Activated T-helper 2 cell treated with anti-CD3 and anti-CD28 coated beads, Interferon-gamma antibody, Interleukin-2, Interleukin-4, amounts not matched to agents 10 μg/mL and 5 μg/mL and 100 μg/mL, durations not matched to agents 14 hours and 24 hours and 36 hours (primary cell): ENCODE results near the gene KCNG1. TPM values are rescaled to one million over a fixed set of nuclear protein-coding genes. Genes with fewer than 3 reads are reported as not detected.

Source experiments
- DNase-seq: peaks from one replicate; pipeline ENCODE4 v3.0.0; 2021; ENCODE audit warnings: low spot score
- H3K27ac Mint-ChIP-seq: one replicate; pipeline ENCODE4 v1.8.0; 2021; ENCODE audit warnings: mixed read lengths
- H3K27me3 Mint-ChIP-seq: one replicate; pipeline ENCODE4 v1.8.0; 2021; ENCODE audit warnings: low read depth, mixed read lengths
- H3K36me3 Mint-ChIP-seq: one replicate; pipeline ENCODE4 v1.8.0; 2021; ENCODE audit warnings: low read depth, mixed read lengths
- H3K4me1 Mint-ChIP-seq: one replicate; pipeline ENCODE4 v1.8.0; 2021; ENCODE audit warnings: low read depth, mixed read lengths
- H3K4me3 Mint-ChIP-seq: one replicate; pipeline ENCODE4 v1.8.0; 2021; ENCODE audit warnings: low read depth, mild to moderate bottlenecking, moderate library complexity, mixed read lengths
- H3K9me3 Mint-ChIP-seq: one replicate; pipeline ENCODE4 v1.8.0; 2021; ENCODE audit warnings: mixed read lengths
- intact Hi-C: fragments of 100-400 bp; cut with micrococcal nuclease; formaldehyde crosslinking; loops from one replicate; pipeline ENCODE4 v1.15.1; 2023
- total RNA-seq: library from RNA; stranded (reverse); gene quantifications from 2 replicates; pipeline ENCODE4 v1.2.3, GENCODE V29; 2022

KCNG1 gene, protein sequence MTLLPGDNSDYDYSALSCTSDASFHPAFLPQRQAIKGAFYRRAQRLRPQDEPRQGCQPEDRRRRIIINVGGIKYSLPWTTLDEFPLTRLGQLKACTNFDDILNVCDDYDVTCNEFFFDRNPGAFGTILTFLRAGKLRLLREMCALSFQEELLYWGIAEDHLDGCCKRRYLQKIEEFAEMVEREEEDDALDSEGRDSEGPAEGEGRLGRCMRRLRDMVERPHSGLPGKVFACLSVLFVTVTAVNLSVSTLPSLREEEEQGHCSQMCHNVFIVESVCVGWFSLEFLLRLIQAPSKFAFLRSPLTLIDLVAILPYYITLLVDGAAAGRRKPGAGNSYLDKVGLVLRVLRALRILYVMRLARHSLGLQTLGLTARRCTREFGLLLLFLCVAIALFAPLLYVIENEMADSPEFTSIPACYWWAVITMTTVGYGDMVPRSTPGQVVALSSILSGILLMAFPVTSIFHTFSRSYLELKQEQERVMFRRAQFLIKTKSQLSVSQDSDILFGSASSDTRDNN
- total RNA-seq = 2.2 and 2.3 TPM in 2 replicates

DNA sequence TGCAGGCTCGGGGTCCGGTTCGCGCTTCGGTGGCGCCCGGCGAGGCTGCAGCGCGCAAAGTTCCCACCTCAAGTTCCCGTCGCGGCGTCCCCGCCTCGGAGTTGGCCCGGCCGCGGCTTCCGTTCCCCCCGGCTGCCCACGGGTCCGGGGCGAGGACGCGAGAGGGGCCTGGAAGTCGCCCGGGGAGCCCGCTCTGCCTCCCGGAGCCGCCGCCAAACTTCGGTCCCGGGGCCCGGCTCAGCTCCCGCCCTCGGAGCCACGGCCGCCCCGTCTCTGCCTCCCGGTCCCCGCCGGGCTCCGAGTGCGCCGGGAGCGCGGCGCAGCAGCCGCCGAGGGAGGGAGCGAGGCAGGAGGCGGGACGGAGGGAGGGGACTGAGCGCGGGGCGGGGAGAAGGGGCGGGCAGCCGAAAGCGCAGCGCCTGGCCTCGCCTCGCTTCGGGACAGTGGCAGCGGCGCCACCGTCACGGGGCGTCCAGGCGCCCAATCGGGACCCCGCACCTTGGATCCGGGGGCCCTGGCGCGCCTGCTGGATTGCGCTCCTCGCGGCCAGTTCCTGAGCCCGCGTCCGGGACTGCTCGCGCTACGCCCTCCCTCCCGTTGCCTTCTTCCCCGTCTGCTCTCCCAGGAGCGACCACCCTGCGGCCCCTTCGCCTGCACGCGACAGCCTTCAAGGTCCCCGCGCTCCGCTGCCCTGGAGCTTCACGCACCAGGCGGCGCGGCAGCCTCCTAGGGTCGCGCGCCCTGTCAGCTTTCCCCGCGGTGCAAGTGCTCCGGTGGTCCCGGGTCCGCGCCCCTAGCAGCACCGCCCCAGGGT, at the start of gene KCNG1:
Gene KCNG1, minus strand, starts transcription at position 305 of the 814 bp plus-strand sequence. CDS start 12,769 bp downstream, outside the sequence.
- H3K27me3 Mint-ChIP-seq = peaks cover 68% of the 10 kb centered on the region
- H3K36me3 Mint-ChIP-seq = no peaks in the 10 kb centered on the region
- no peak within 1 kb of the TSS for H3K27ac Mint-ChIP-seq
- H3K4me3 Mint-ChIP-seq = peak within 1 kb of the TSS; percentile 59
- no peaks in the 10 kb centered on the region for H3K9me3 Mint-ChIP-seq
- peak; percentile 48 for DNase-seq
- H3K4me1 Mint-ChIP-seq = peaks cover 13% of the 10 kb centered on the region
- intact Hi-C loops = loop anchor here (5.0 kb wide), 1 partner anchor 39 kb away; no protein-coding TSS in a partner anchor

DNA sequence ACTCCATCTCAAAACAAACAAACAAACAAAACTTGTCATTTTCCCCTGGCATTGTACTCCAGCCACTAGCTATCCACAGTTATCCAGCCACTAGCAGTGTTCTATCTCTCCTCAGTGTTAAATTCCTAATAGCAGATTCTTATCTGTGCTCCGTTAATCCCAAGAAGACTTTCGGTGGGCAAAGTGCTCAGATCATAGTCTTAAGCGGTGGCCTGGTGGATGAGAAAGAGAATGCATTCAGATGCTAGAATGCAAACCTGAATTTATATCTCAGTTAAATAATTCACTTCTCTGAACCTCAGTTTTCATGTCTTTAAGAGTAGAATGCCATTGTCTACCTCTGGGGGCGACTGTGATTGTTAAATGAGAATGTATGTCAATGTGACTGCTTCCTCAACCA, 47.7 kb upstream of the KCNG1 start:
- H3K9me3 Mint-ChIP-seq = peaks cover 2% of the 10 kb centered on the region
- peaks cover 9% of the 10 kb centered on the region for H3K4me1 Mint-ChIP-seq
- H3K4me3 Mint-ChIP-seq = no peak overlapping the region
- intact Hi-C loops = no loop called here
- H3K36me3 Mint-ChIP-seq = no peaks in the 10 kb centered on the region
- DNase-seq = no peak
- H3K27ac Mint-ChIP-seq = no peak overlapping the region
- peaks cover 25% of the 10 kb centered on the region for H3K27me3 Mint-ChIP-seq

- Mint-ChIP-seq H3K4me3 (no peak overlapping the region), H3K9me3 (peaks cover 18% of the 10 kb centered on the region), H3K27ac (no peak overlapping the region), H3K27me3 (peaks cover 14% of the 10 kb centered on the region), H3K36me3 (no peaks in the 10 kb centered on the region), H3K4me1 (peaks cover 20% of the 10 kb centered on the region)
- DNase-seq = no peak
- intact Hi-C loops = no loop called here
Observed at GRCh38 chr20:51067792-51068191, 44.9 kb upstream of the KCNG1 start.

GRCh38 chr20:51065615-51066014, 42.7 kb upstream of the KCNG1 start:
- Mint-ChIP-seq H3K4me1 (peaks cover 38% of the 10 kb centered on the region), H3K9me3 (peaks cover 35% of the 10 kb centered on the region), H3K36me3 (no peaks in the 10 kb centered on the region), H3K4me3 (no peak overlapping the region), H3K27me3 (peaks cover 14% of the 10 kb centered on the region), H3K27ac (no peak overlapping the region)
- intact Hi-C loops = no loop called here
- DNase-seq = no peak

DNA sequence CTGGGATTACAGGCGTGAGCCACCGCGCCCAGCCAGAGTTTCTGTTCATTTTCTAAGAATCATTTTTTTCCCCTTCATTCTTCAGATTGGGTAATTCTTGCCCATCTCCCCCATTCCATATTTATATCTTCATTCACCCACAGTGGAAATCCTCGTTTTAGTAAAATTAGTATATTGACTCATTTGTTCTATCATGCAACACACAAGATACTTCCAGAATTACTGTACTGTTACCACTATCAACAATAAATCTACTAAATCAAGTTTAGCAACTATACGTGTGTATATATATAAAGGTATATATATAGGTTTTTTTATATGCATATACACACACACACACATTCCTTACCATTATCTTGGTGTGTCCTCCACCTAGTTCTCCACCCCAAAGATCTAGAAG, 41.2 kb upstream of the KCNG1 start:
- H3K4me3 Mint-ChIP-seq = no peak overlapping the region
- H3K27me3 Mint-ChIP-seq = peaks cover 12% of the 10 kb centered on the region
- H3K36me3 Mint-ChIP-seq = no peaks in the 10 kb centered on the region
- intact Hi-C loops = loop anchor here (5.0 kb wide), 2 partner anchors 42 to 478 kb away; partner anchors contain the start of genes KCNG1 and NFATC2
- peaks cover 46% of the 10 kb centered on the region for H3K4me1 Mint-ChIP-seq
- peak overlapping the region; percentile 36 for H3K27ac Mint-ChIP-seq
- no peak for DNase-seq
- peaks cover 38% of the 10 kb centered on the region for H3K9me3 Mint-ChIP-seq

DNA sequence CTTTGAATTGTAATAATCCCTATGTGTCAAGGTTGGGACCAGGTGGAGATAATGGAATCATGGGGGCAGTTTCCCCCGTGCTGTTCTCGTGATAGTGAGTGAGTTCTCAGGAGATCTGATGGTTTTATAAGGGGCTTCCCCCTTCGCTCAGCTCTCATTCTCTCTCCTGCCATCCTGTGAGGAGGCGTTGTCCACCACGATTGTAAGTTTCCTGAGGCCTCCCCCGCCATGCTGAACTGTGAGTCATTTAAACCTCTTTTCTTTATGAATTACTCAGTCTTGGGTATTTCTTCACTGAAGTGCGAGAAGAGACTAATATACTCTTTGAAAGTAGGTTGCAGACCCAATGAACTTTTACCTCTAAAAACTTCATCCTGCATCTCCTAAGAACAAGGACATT, 39.2 kb upstream of the KCNG1 start:
- peaks cover 38% of the 10 kb centered on the region for H3K4me1 Mint-ChIP-seq
- H3K36me3 Mint-ChIP-seq = no peaks in the 10 kb centered on the region
- H3K9me3 Mint-ChIP-seq = peaks cover 38% of the 10 kb centered on the region
- no peak for DNase-seq
- no peak overlapping the region for H3K4me3 Mint-ChIP-seq
- peaks cover 19% of the 10 kb centered on the region for H3K27me3 Mint-ChIP-seq
- peak overlapping the region; percentile 71 for H3K27ac Mint-ChIP-seq
- intact Hi-C loops = loop anchor here (2.0 to 5.0 kb wide), 4 partner anchors 40 to 480 kb away; partner anchors contain the start of genes KCNG1 and NFATC2

- H3K9me3 Mint-ChIP-seq = peaks cover 38% of the 10 kb centered on the region
- H3K4me1 Mint-ChIP-seq = peaks cover 38% of the 10 kb centered on the region
- intact Hi-C loops = loop anchor here (2.0 to 5.0 kb wide), 4 partner anchors 39 to 481 kb away; partner anchors contain the start of genes KCNG1 and NFATC2
- peaks cover 24% of the 10 kb centered on the region for H3K27me3 Mint-ChIP-seq
- DNase-seq = no peak
- H3K4me3 Mint-ChIP-seq = no peak overlapping the region
- peak overlapping the region; percentile 71 for H3K27ac Mint-ChIP-seq
- no peaks in the 10 kb centered on the region for H3K36me3 Mint-ChIP-seq
Observed at GRCh38 chr20:51061418-51062045, 38.6 kb upstream of the KCNG1 start.

GRCh38 chr20:51060301-51060700, 37.4 kb upstream of the KCNG1 start:
- H3K9me3 Mint-ChIP-seq = peaks cover 32% of the 10 kb centered on the region
- no peak for DNase-seq
- intact Hi-C loops = loop anchor here (5.0 kb wide), 2 partner anchors 38 to 482 kb away; partner anchors contain the start of genes KCNG1 and NFATC2
- no peak overlapping the region for H3K27ac Mint-ChIP-seq
- H3K4me1 Mint-ChIP-seq = peaks cover 38% of the 10 kb centered on the region
- H3K4me3 Mint-ChIP-seq = no peak overlapping the region
- peaks cover 21% of the 10 kb centered on the region for H3K27me3 Mint-ChIP-seq
- H3K36me3 Mint-ChIP-seq = no peaks in the 10 kb centered on the region

GRCh38 chr20:51059862-51060261, 37.0 kb upstream of the KCNG1 start:
- no peak for DNase-seq
- no peak overlapping the region for H3K27ac Mint-ChIP-seq
- peaks cover 38% of the 10 kb centered on the region for H3K4me1 Mint-ChIP-seq
- H3K4me3 Mint-ChIP-seq = no peak overlapping the region
- peaks cover 31% of the 10 kb centered on the region for H3K9me3 Mint-ChIP-seq
- H3K27me3 Mint-ChIP-seq = peaks cover 21% of the 10 kb centered on the region
- H3K36me3 Mint-ChIP-seq = no peaks in the 10 kb centered on the region
- intact Hi-C loops = loop anchor here (5.0 kb wide), 2 partner anchors 38 to 482 kb away; partner anchors contain the start of genes KCNG1 and NFATC2

DNA sequence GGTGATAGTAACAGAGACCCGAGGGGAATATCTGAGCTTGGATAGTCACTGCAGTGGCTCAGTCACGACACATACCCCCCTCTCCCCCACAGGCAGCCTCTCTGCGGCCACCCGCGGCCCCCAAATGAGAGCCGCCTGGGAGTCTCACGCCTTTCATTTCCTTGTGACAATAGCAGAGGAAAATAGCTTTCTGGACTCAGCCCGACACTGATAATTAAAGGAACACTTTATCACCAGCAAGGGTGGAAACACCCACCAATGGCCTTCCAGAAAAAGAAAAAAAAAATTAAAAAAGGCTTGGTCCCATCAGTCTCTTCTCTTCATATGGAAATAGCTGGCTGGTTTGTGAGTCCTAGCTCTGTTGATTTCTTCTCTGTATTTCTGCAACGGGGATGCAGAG, 35.1 kb upstream of the KCNG1 start:
- Mint-ChIP-seq H3K9me3 (peaks cover 21% of the 10 kb centered on the region), H3K4me1 (peaks cover 26% of the 10 kb centered on the region), H3K27me3 (peaks cover 27% of the 10 kb centered on the region), H3K36me3 (no peaks in the 10 kb centered on the region), H3K27ac (no peak overlapping the region), H3K4me3 (no peak overlapping the region)
- intact Hi-C loops = no loop called here
- DNase-seq = no peak

DNA sequence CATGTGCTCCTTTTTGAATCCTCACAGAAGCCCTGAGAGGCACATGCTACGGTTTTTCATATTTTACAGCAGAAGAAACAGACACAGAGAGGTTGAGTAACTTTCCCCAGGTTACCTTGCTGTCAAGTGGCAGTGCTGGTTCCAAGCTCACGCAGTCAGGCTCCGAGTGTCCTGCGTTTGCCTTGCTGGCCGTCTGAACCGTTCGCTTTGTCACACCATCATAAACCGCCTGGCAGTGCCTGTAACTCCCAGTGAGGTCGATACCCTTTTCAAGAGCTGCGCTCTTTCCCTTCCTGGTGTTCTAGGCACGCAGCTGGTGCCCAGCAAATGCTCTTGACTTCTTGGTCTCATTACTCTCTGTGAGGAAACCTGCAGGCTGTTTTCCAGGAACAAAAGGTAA, 31.3 kb upstream of the KCNG1 start:
- Mint-ChIP-seq H3K27me3 (peaks cover 45% of the 10 kb centered on the region), H3K27ac (no peak overlapping the region), H3K36me3 (no peaks in the 10 kb centered on the region), H3K4me3 (no peak overlapping the region), H3K9me3 (no peaks in the 10 kb centered on the region), H3K4me1 (peaks cover 2% of the 10 kb centered on the region)
- intact Hi-C loops = no loop called here
- DNase-seq = no peak

- Mint-ChIP-seq H3K9me3 (no peaks in the 10 kb centered on the region), H3K4me1 (no peaks in the 10 kb centered on the region), H3K27ac (no peak overlapping the region), H3K27me3 (peaks cover 31% of the 10 kb centered on the region), H3K36me3 (no peaks in the 10 kb centered on the region), H3K4me3 (no peak overlapping the region)
- intact Hi-C loops = no loop called here
- no peak for DNase-seq
Observed at GRCh38 chr20:51050531-51051075, 27.7 kb upstream of the KCNG1 start.
